ENCODE results near the gene ICA1L.

The ICA1L gene

DNA sequence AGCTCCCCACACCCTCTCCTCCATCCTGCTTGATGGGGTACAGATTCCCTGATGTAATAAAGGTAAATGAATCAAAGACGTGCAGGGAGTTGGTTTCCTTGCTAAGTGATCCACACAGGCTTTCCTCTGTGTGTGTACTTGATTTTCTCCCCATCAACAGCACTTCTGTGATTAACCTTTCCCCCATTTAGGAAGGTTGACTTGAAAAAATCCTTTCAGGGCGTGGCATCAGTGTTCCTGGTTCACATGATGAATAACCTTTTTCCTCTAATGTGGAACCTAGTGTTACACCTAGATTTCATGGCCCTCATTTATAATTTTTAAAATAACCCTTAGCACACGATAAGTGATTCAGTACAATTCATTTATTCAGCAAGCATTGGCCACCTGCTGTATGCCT lies 115.0 kb downstream of the ICA1L start:
- Histone ChIP-seq H3K27me3 (ENCODE audit: control insufficient read depth, insufficient read depth, low read length) (no peaks in the 10 kb centered on the region), H3K36me3 (ENCODE audit: control insufficient read depth, insufficient read depth, low read length) (no peaks in the 10 kb centered on the region), H3K4me3 (ENCODE audit: low read depth, low read length) (no peak overlapping the region), H3K9me3 (ENCODE audit: control insufficient read depth, insufficient read depth, low read length) (no peaks in the 10 kb centered on the region), H3K4me1 (ENCODE audit: control insufficient read depth, insufficient read depth, low read length) (no peaks in the 10 kb centered on the region), H3K9ac (ENCODE audit: low read depth, low read length) (no peak overlapping the region)

GRCh38 chr2:202754936-202755335 lies 116.6 kb downstream of the ICA1L start:
- H3K4me3 ChIP-seq (ENCODE audit: low read depth, low read length): no peak overlapping the region
- no peaks in the 10 kb centered on the region for H3K27me3 ChIP-seq (ENCODE audit: control insufficient read depth, insufficient read depth, low read length)
- H3K4me1 ChIP-seq (ENCODE audit: control insufficient read depth, insufficient read depth, low read length): no peaks in the 10 kb centered on the region
- H3K36me3 ChIP-seq (ENCODE audit: control insufficient read depth, insufficient read depth, low read length): no peaks in the 10 kb centered on the region
- H3K9ac ChIP-seq (ENCODE audit: low read depth, low read length): no peak overlapping the region
- no peaks in the 10 kb centered on the region for H3K9me3 ChIP-seq (ENCODE audit: control insufficient read depth, insufficient read depth, low read length)

GRCh38 chr2:202752071-202752470 lies 119.5 kb downstream of the ICA1L start:
- Histone ChIP-seq H3K36me3 (ENCODE audit: control insufficient read depth, insufficient read depth, low read length) (no peaks in the 10 kb centered on the region), H3K9me3 (ENCODE audit: control insufficient read depth, insufficient read depth, low read length) (no peaks in the 10 kb centered on the region), H3K27me3 (ENCODE audit: control insufficient read depth, insufficient read depth, low read length) (no peaks in the 10 kb centered on the region), H3K4me3 (ENCODE audit: low read depth, low read length) (no peak overlapping the region), H3K4me1 (ENCODE audit: control insufficient read depth, insufficient read depth, low read length) (no peaks in the 10 kb centered on the region), H3K9ac (ENCODE audit: low read depth, low read length) (no peak overlapping the region)

DNA sequence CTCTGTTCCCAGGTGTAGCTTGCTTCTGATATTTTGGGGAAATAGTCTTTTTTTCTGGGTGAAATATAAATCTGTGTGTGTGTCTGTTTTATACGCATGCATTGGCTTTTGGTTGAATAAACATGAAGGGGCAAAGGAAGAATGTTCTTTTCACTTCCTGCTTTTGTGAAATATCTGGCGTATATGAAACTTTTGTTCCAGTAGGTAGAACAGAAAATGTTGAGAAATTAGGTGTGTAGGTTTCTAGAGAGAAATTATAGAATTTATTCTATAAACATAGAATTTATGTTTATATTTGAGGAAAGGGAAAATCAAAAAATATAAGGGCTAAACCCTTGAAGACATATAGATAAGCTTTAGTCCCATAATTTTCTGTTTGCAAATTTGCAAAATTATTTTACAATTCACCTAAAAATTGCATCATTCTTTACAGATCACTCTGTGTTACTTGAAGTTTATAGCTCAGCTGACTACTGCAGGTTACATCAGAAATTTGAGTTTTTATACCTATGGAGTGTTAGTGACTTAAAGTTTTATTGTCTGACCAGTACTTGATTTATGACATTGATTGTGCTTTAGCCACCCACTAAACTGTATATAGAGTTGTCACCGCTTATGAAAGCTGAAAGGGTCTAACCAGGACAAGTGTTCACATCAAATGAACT lies 120.7 kb downstream of the ICA1L start:
- H3K9ac ChIP-seq (ENCODE audit: low read depth, low read length): no peak overlapping the region
- H3K27me3 ChIP-seq (ENCODE audit: control insufficient read depth, insufficient read depth, low read length): no peaks in the 10 kb centered on the region
- H3K4me1 ChIP-seq (ENCODE audit: control insufficient read depth, insufficient read depth, low read length): no peaks in the 10 kb centered on the region
- H3K9me3 ChIP-seq (ENCODE audit: control insufficient read depth, insufficient read depth, low read length): no peaks in the 10 kb centered on the region
- no peak overlapping the region for H3K4me3 ChIP-seq (ENCODE audit: low read depth, low read length)
- no peaks in the 10 kb centered on the region for H3K36me3 ChIP-seq (ENCODE audit: control insufficient read depth, insufficient read depth, low read length)

DNA sequence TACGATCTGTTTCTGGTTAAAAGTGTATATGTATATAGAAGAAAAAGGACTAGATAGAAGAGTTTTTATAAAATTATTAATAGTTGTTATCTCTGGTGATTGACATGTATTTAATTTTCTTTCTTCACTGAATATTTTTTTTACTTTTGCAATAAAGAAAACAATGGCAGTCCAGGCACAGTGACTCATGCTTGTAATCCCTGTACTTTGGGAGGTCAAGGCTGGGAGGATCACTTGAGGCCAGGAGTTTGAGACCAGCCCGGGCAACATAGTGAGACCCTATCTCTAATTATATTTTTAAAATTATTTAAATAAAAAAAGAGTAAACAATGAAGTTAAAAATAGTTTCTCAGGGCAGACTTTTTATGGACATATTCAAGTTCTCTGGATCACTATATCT lies 122.1 kb downstream of the ICA1L start:
- Histone ChIP-seq H3K4me3 (ENCODE audit: low read depth, low read length) (no peak overlapping the region), H3K4me1 (ENCODE audit: control insufficient read depth, insufficient read depth, low read length) (no peaks in the 10 kb centered on the region), H3K27me3 (ENCODE audit: control insufficient read depth, insufficient read depth, low read length) (no peaks in the 10 kb centered on the region), H3K36me3 (ENCODE audit: control insufficient read depth, insufficient read depth, low read length) (no peaks in the 10 kb centered on the region), H3K9me3 (ENCODE audit: control insufficient read depth, insufficient read depth, low read length) (no peaks in the 10 kb centered on the region), H3K9ac (ENCODE audit: low read depth, low read length) (no peak overlapping the region)

- H3K9me3 ChIP-seq (ENCODE audit: control insufficient read depth, insufficient read depth, low read length): no peaks in the 10 kb centered on the region
- no peaks in the 10 kb centered on the region for H3K4me1 ChIP-seq (ENCODE audit: control insufficient read depth, insufficient read depth, low read length)
Observed at GRCh38 chr2:202743613-202744012, 128.0 kb downstream of the ICA1L start.

DNA sequence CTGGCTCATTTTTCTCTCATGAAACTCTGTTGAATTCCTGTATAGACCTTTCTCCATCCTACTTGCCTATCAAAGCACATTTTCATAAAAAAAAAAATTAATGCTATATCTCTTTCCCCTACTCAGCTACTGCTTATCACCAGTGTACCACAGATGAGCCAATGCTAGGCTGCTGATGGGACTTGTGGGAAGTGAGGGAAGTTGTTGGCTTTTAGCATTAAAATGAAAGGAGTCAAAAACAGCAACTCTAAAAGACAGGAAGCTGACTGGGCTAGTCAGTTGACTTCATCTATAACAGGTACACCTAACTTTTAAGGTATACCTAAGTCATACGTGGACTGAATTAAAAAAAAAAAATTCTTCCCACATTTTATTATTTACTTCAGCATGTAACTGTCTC lies 134.7 kb downstream of the ICA1L start:
- H3K36me3 ChIP-seq (ENCODE audit: control insufficient read depth, insufficient read depth, low read length): no peaks in the 10 kb centered on the region
- H3K9ac ChIP-seq (ENCODE audit: low read depth, low read length): no peak overlapping the region
- no peaks in the 10 kb centered on the region for H3K9me3 ChIP-seq (ENCODE audit: control insufficient read depth, insufficient read depth, low read length)
- no peaks in the 10 kb centered on the region for H3K4me1 ChIP-seq (ENCODE audit: control insufficient read depth, insufficient read depth, low read length)
- H3K4me3 ChIP-seq (ENCODE audit: low read depth, low read length): no peak overlapping the region
- no peaks in the 10 kb centered on the region for H3K27me3 ChIP-seq (ENCODE audit: control insufficient read depth, insufficient read depth, low read length)

More at GRCh38 chr2:202743613-202744012, 128.0 kb downstream of the ICA1L start:
- Histone ChIP-seq H3K27me3 (ENCODE audit: control insufficient read depth, insufficient read depth, low read length) (no peaks in the 10 kb centered on the region), H3K4me3 (ENCODE audit: low read depth, low read length) (no peak overlapping the region), H3K36me3 (ENCODE audit: control insufficient read depth, insufficient read depth, low read length) (no peaks in the 10 kb centered on the region), H3K9ac (ENCODE audit: low read depth, low read length) (no peak overlapping the region)

DNA sequence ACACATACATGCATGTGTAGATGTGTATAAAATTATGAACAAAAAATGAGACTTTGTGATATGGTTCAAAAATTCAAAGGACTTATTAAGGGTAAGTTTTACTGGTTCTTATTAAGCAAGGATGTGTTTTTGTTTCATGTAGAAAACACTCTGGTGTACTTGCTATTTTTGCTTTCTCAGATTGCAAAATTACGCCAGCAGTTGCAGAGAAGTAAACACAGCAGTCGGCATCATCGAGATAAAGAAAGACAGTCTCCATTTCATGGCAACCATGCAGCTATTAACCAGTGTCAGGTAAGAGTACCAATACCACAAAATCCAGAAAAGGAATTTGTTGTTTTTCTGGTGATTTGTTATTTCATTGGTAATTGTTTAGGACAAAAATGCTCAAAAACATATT lies 145.5 kb downstream of the ICA1L start:
- H3K27me3 ChIP-seq (ENCODE audit: control insufficient read depth, insufficient read depth, low read length): no peaks in the 10 kb centered on the region
- no peaks in the 10 kb centered on the region for H3K4me1 ChIP-seq (ENCODE audit: control insufficient read depth, insufficient read depth, low read length)
- H3K4me3 ChIP-seq (ENCODE audit: low read depth, low read length): no peak overlapping the region
- no peaks in the 10 kb centered on the region for H3K36me3 ChIP-seq (ENCODE audit: control insufficient read depth, insufficient read depth, low read length)
- no peak overlapping the region for H3K9ac ChIP-seq (ENCODE audit: low read depth, low read length)
- no peaks in the 10 kb centered on the region for H3K9me3 ChIP-seq (ENCODE audit: control insufficient read depth, insufficient read depth, low read length)

DNA sequence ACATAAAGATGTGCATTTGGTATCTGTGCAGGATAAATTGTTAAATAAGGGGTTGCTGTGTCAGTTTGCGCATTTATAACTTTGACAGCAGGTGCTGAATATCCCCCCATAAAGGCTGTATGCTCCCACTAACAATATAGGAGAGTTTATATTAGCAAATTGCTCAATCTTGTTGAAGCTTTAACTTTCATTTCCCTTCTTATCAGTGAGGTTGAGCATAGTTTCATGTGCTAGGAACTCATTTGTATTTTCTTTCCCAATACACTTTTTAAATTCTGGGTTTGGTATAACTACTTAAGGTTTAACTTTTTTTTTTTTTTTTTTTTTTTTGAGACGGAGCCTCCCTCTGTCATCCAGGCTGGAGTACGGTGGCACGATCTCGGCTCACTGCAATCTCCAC lies 147.8 kb downstream of the ICA1L start:
- H3K9me3 ChIP-seq (ENCODE audit: control insufficient read depth, insufficient read depth, low read length): no peaks in the 10 kb centered on the region
- H3K27me3 ChIP-seq (ENCODE audit: control insufficient read depth, insufficient read depth, low read length): no peaks in the 10 kb centered on the region
- no peak overlapping the region for H3K4me3 ChIP-seq (ENCODE audit: low read depth, low read length)
- H3K36me3 ChIP-seq (ENCODE audit: control insufficient read depth, insufficient read depth, low read length): no peaks in the 10 kb centered on the region
- no peaks in the 10 kb centered on the region for H3K4me1 ChIP-seq (ENCODE audit: control insufficient read depth, insufficient read depth, low read length)
- H3K9ac ChIP-seq (ENCODE audit: low read depth, low read length): no peak overlapping the region

All from iPS-15b (cell line).